ENCODE data around the gene SDK2. TPM values are rescaled to one million over a fixed set of nuclear protein-coding genes. Genes with fewer than 3 reads are reported as not detected.

The SDK2 gene
- total and polyA plus RNA-seq, 2 of the 8 experiments (the other 6 are each of a cell fraction or from before 2014, with no cell fraction given): 3.9 to 4.1 TPM

DNA sequence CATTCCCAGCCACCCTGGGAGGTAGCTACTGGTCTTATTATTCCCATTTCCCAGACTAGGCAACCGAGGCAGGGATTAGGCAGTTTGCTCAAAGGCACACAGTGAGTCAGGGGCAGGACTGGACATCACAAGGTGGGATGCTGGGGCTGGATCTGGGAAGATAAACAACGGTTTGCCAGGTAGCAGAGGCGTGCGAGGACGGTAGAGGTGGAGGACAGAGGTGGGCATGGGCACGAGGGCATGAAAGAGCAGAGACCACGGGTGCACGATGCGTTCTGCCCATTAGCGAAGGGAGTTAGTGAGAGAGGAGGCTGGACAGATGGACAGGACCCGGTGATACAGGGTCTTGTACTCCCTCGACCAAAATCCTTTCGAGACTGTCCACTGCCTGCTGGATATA is 148.0 kb downstream of the SDK2 start:
- H4K20me1 ChIP-seq (replicated peaks in 1 of 2; ENCODE audit: control insufficient read depth in 1 of 2, insufficient read depth in 2 of 2, low read length in 2 of 2): peaks cover 2% of the 10 kb centered on the region in 2 experiments
- no peak overlapping the region; the same call in 1 of the 2 replicates for H2BK12ac ChIP-seq (ENCODE audit: low read depth, low read length)
- no peak overlapping the region for H3K56ac ChIP-seq (replicated peaks; ENCODE audit: insufficient read length, low read depth, low read length)
- H3K23me2 ChIP-seq (ENCODE audit: low read depth, low read length): peaks cover 3% of the 10 kb centered on the region; the same call in 1 of the 2 replicates
- H3K4me3 ChIP-seq (ENCODE audit: extremely low read depth in 1 of 4, insufficient read depth in 2 of 4, low read depth in 3 of 4, low read length in 4 of 4): no peak overlapping the region
- no peaks in the 10 kb centered on the region for H3K9me3 ChIP-seq (ENCODE audit: insufficient read depth in 2 of 2, low read depth in 1 of 2, low read length in 1 of 2)
- H2BK5ac ChIP-seq (ENCODE audit: low read depth, low read length): no peak overlapping the region
- no peaks in the 10 kb centered on the region for H3K36me3 ChIP-seq (ENCODE audit: control insufficient read depth in 2 of 4, insufficient read depth in 4 of 4, low read length in 3 of 4)
- H3K9ac ChIP-seq (replicated peaks in 1 of 4; ENCODE audit: extremely low read depth in 1 of 4, low read depth in 3 of 4, low read length in 3 of 4): no peak overlapping the region
- no peak overlapping the region for H3K23ac ChIP-seq (ENCODE audit: insufficient read length)
- no peak for DNase-seq (ENCODE audit: low read depth in 1 of 2, low spot score in 2 of 2)
- ChIA-PET CTCF (ENCODE audit: partially characterized antibody) (interaction anchor here (1.4 kb wide), 1 partner anchor 66 kb away, joined by 7 read pairs; no protein-coding TSS in a partner anchor), POLR2A (ENCODE audit: partially characterized antibody) (no interaction called here)
- H3K27me3 ChIP-seq (replicated peaks in 1 of 4; ENCODE audit: control insufficient read depth in 3 of 4, extremely low read depth in 1 of 4, insufficient read depth in 3 of 4, low read length in 3 of 4): no peaks in the 10 kb centered on the region; a peak in 1 of 7 replicates
- H2BK15ac ChIP-seq (ENCODE audit: low read length): no peak overlapping the region
- no peak overlapping the region for H2BK120ac ChIP-seq (replicated peaks; ENCODE audit: low read depth, low read length)
- 91% methylated on average over 13 of the region's 13 CpGs; no CpG with 5 or more reads in 1 of the 2 experiments for WGBS, 2 experiments (ENCODE audit: extremely low coverage in 1 of 2, insufficient coverage in 1 of 2, insufficient read length in 1 of 2, insufficient replicate concordance in 2 of 2, low coverage in 1 of 2, low lambda C conversion rate in 2 of 2, missing lambda C conversion rate in 1 of 2)
- no peak for FAIRE-seq
- H3K4me2 ChIP-seq (ENCODE audit: insufficient read depth in 1 of 2, low read depth in 2 of 2, low read length in 2 of 2): no peak overlapping the region
- H3K4ac ChIP-seq (replicated peaks; ENCODE audit: insufficient read length, low read depth, low read length): no peak overlapping the region
- H2AK5ac ChIP-seq (ENCODE audit: low read depth, low read length): 0 out of 2 replicates have a peak overlapping the region, but pooled peaks have one; percentile 2
- 0 out of 2 replicates have a peak, but pooled peaks cover 4% of the 10 kb centered on the region for H3K79me1 ChIP-seq (ENCODE audit: low read depth, low read length)
- no peak overlapping the region for H4K8ac ChIP-seq (ENCODE audit: extremely low read depth, insufficient read depth, low read length)
- H3K27ac ChIP-seq (ENCODE audit: low read depth, low read length): no peak overlapping the region
- no peak overlapping the region for H2BK20ac ChIP-seq (ENCODE audit: low read length)
- no peak overlapping the region for H3K14ac ChIP-seq (ENCODE audit: insufficient read length)
- no peak overlapping the region for H2AFZ ChIP-seq (ENCODE audit: low read length)
- no peak overlapping the region for H3K18ac ChIP-seq (ENCODE audit: extremely low read depth, low read length)
- H4K91ac ChIP-seq (replicated peaks; ENCODE audit: insufficient read length, low read length): no peak overlapping the region
- H4K5ac ChIP-seq (ENCODE audit: insufficient read length, low read depth, low read length): no peak overlapping the region
- no peaks in the 10 kb centered on the region for H3K79me2 ChIP-seq (ENCODE audit: control insufficient read depth in 1 of 2, insufficient read depth in 2 of 2, low read length in 2 of 2)
- H3K4me1 ChIP-seq (replicated peaks in 1 of 4; ENCODE audit: control insufficient read depth in 3 of 4, insufficient read depth in 4 of 4, low read length in 3 of 4): peaks cover 2 to 15% (median 7%) of the 10 kb centered on the region in 4 experiments
- TF ChIP-seq RAD21 (IDR thresholded peaks at IDR 0.05 in 1 of 2, conservative IDR thresholded peaks at IDR 0.05 in 1 of 2; ENCODE audit: low read depth in 2 of 2, low read length in 2 of 2): no peak
- no peak for TF ChIP-seq SIX5 (IDR thresholded peaks at IDR 0.05; ENCODE audit: low read depth, low read length)
- TF ChIP-seq TAF1 (IDR thresholded peaks at IDR 0.05; ENCODE audit: low read depth, low read length): no peak
- no peak for TF ChIP-seq SP1 (IDR thresholded peaks at IDR 0.05; ENCODE audit: low read depth, low read length)
- TF ChIP-seq, protein P1, sequence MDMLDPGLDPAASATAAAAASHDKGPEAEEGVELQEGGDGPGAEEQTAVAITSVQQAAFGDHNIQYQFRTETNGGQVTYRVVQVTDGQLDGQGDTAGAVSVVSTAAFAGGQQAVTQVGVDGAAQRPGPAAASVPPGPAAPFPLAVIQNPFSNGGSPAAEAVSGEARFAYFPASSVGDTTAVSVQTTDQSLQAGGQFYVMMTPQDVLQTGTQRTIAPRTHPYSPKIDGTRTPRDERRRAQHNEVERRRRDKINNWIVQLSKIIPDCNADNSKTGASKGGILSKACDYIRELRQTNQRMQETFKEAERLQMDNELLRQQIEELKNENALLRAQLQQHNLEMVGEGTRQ (IDR thresholded peaks at IDR 0.05; ENCODE audit: low read length): no peak
- TF ChIP-seq TAF7 (optimal IDR thresholded peaks at IDR 0.05; ENCODE audit: borderline replicate concordance, low read depth, low read length): no peak
- TF ChIP-seq SAP30 (IDR thresholded peaks at IDR 0.05; ENCODE audit: insufficient read depth, insufficient replicate concordance, low read length): no peak
- TF ChIP-seq, protein P2, sequence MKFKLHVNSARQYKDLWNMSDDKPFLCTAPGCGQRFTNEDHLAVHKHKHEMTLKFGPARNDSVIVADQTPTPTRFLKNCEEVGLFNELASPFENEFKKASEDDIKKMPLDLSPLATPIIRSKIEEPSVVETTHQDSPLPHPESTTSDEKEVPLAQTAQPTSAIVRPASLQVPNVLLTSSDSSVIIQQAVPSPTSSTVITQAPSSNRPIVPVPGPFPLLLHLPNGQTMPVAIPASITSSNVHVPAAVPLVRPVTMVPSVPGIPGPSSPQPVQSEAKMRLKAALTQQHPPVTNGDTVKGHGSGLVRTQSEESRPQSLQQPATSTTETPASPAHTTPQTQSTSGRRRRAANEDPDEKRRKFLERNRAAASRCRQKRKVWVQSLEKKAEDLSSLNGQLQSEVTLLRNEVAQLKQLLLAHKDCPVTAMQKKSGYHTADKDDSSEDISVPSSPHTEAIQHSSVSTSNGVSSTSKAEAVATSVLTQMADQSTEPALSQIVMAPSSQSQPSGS (IDR thresholded peaks at IDR 0.05; ENCODE audit: low read length): no peak
- TF ChIP-seq CTBP2 (IDR thresholded peaks at IDR 0.05; ENCODE audit: borderline replicate concordance, insufficient read depth, insufficient read length, low read length): no peak
- no peak for TF ChIP-seq SIRT6 (IDR thresholded peaks at IDR 0.05; ENCODE audit: low read length)
